Stimulated activated CD4-positive, alpha-beta T cell treated with anti-CD3 and anti-CD28 coated beads, Interleukin-2, amount 100 ng/mL, for 24 hours (primary cell): Measurements from ENCODE around the gene SCAMP4.

Experiments
- DNase-seq, 2 donors: peaks; one replicate each; pipeline ENCODE4 v3.0.0-alpha.2; 2020

SCAMP4 gene

GRCh38 chr19:1962674-1963073 is 57.5 kb downstream of the SCAMP4 start:
- DNase-seq, result no peak

- peak; percentile 18 to 29 for DNase-seq
These were observed 61.9 kb downstream of the SCAMP4 start for GRCh38 chr19:1967087-1967608.

GRCh38 chr19:1968279-1969175 is 63.3 kb downstream of the SCAMP4 start:
- DNase-seq, result no peak

GRCh38 chr19:1969176-1970002 is 64.2 kb downstream of the SCAMP4 start:
- DNase-seq, result no peak

GRCh38 chr19:1970003-1970805 is 65.0 kb downstream of the SCAMP4 start:
- DNase-seq, result no peak

GRCh38 chr19:1970806-1971502 is 65.8 kb downstream of the SCAMP4 start:
- no peak for DNase-seq

GRCh38 chr19:1974381-1975161 is 69.4 kb downstream of the SCAMP4 start:
- DNase-seq, result no peak

GRCh38 chr19:1975162-1975480 is 69.9 kb downstream of the SCAMP4 start:
- DNase-seq, result no peak
